Calu3 (cell line): ENCODE measurements around the gene SH3D21. TPM values are rescaled to one million over a fixed set of nuclear protein-coding genes. Genes with fewer than 3 reads are reported as not detected.

Source experiments
- BruUV-seq: library from RNA; stranded (reverse); fragments of 400-500 nt; replicated peaks from 2 replicates; lab custom pipeline; 2021; lab: Mats Ljungman, UMichigan
- CTCF ChIA-PET: fragments of 300-600 bp; sonication (Branson Sonifier 250); formaldehyde crosslinking; loops from one replicate; lab custom pipeline; 2022; ENCODE audit warnings: antibody characterized with exemption; lab: Charles Lee
- DNase-seq: peaks from one replicate; pipeline ENCODE4 v3.0.0; 2022
- H3K27ac Mint-ChIP-seq: one replicate; pipeline ENCODE4 v1.8.0; 2022; ENCODE audit warnings: mixed read lengths; ENCODE audit not compliant: unreplicated experiment
- H3K27me3 Mint-ChIP-seq: one replicate; pipeline ENCODE4 v1.8.0; 2022; ENCODE audit warnings: mixed read lengths; ENCODE audit not compliant: unreplicated experiment
- H3K36me3 Mint-ChIP-seq: one replicate; pipeline ENCODE4 v1.8.0; 2022; ENCODE audit warnings: mild to moderate bottlenecking, moderate library complexity, mixed read lengths; ENCODE audit not compliant: insufficient read depth, unreplicated experiment
- H3K4me1 Mint-ChIP-seq: one replicate; pipeline ENCODE4 v1.8.0; 2022; ENCODE audit warnings: mild to moderate bottlenecking, low read depth, mixed read lengths; ENCODE audit not compliant: unreplicated experiment
- H3K4me3 Mint-ChIP-seq: one replicate; pipeline ENCODE4 v1.8.0; 2022; ENCODE audit warnings: mild to moderate bottlenecking, low read depth, moderate library complexity, mixed read lengths; ENCODE audit not compliant: unreplicated experiment
- H3K9me3 Mint-ChIP-seq: one replicate; pipeline ENCODE4 v1.8.0; 2022; ENCODE audit warnings: low read depth, mixed read lengths; ENCODE audit not compliant: unreplicated experiment
- intact Hi-C: fragments of 100-400 bp; cut with micrococcal nuclease; formaldehyde crosslinking; loops from one replicate; pipeline ENCODE4 v1.10.0; 2022; ENCODE audit not compliant: unreplicated experiment
- total RNA-seq: library from RNA; stranded (reverse); gene quantifications from 2 replicates; pipeline ENCODE4 v1.2.3, GENCODE V29; 2022
- TF ChIP-seq, protein P1 (sequence below): fragments of 200-600 bp; IDR thresholded peaks from one replicate; pipeline ENCODE4 v1.8.0; 2022; ENCODE audit warnings: antibody characterized with exemption; ENCODE audit not compliant: unreplicated experiment

SH3D21 gene
- total RNA-seq, 1 experiment from 2014 or later: 12.1 TPM

DNA sequence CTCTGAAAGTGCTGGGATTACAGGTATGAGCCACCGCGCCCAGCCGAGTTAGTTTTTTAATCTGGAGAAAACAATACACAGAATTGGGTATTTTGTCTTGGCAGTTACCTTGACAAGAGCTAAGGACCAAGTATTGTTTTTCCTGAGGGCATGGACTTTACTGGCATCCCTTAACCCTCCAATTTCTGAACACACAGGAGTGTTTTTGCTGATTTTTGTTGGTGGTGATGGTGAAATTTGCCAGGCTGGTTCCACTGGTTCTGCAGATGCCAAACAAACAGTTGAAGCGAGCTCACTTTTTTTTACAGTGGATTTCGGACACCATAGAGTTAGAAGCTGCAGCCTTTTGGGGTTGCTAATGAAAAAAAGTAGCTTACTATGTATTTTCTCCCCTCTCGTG, 37.2 kb upstream of the SH3D21 start:
- DNase-seq: no peak
- no peaks in the 10 kb centered on the region for H3K27me3 Mint-ChIP-seq
- no TSS peak for BruUV-seq
- H3K4me3 Mint-ChIP-seq: no peak overlapping the region
- H3K36me3 Mint-ChIP-seq: peaks cover 59% of the 10 kb centered on the region
- no peak overlapping the region for H3K27ac Mint-ChIP-seq
- intact Hi-C loops: no loop called here
- TF ChIP-seq, protein P1, sequence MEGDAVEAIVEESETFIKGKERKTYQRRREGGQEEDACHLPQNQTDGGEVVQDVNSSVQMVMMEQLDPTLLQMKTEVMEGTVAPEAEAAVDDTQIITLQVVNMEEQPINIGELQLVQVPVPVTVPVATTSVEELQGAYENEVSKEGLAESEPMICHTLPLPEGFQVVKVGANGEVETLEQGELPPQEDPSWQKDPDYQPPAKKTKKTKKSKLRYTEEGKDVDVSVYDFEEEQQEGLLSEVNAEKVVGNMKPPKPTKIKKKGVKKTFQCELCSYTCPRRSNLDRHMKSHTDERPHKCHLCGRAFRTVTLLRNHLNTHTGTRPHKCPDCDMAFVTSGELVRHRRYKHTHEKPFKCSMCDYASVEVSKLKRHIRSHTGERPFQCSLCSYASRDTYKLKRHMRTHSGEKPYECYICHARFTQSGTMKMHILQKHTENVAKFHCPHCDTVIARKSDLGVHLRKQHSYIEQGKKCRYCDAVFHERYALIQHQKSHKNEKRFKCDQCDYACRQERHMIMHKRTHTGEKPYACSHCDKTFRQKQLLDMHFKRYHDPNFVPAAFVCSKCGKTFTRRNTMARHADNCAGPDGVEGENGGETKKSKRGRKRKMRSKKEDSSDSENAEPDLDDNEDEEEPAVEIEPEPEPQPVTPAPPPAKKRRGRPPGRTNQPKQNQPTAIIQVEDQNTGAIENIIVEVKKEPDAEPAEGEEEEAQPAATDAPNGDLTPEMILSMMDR: no peak
- no peaks in the 10 kb centered on the region for H3K9me3 Mint-ChIP-seq
- H3K4me1 Mint-ChIP-seq: no peaks in the 10 kb centered on the region
- CTCF ChIA-PET: interaction anchor here (0.6 to 0.7 kb wide), 2 partner anchors 16 to 372 kb away, joined by 3 read pairs; no protein-coding TSS in a partner anchor

DNA sequence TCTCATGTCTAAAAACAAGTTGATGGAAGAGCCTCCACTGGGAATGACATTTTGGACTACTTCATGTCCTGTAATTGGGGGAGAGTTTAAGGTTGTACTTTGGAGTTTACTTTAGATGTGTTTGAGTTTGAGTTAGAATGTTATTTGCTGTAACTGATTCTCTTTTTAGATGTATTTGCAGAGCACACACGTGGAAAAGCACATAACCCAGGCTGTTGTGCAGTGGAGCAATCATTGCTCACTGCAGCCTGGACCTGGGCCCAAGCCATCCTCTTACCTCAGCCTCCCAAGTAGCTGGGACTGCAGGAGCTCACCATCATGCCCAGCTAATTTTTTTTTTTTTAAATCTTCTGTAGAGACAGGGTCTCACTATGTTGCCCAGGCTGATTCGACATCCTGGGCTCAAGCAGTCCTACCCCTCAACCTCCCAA, 36.7 kb upstream of the SH3D21 start:
- no TSS peak for BruUV-seq
- no peak for DNase-seq
- no peak overlapping the region for H3K4me3 Mint-ChIP-seq

DNA sequence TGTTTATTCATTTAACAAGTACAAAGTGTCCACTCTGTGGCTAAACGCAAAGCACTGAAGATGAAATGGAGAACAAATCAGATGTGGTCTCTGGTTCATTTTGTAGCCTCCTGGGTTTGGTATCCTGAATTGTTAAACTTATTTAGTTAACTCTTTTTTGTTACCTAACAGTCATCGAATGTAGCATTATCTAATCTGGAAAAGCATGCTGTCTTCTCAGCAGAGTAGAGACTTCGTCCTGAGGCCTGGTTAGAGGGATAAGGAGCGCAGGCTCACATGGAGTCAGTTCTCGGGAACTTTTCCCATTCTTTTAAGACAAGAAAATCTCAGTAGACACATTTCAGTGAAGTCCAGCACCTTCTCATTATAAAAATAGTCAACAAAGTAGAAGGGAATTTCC, 33.1 kb upstream of the SH3D21 start:
- DNase-seq: no peak
- CTCF ChIA-PET: no interaction called here
- no peaks in the 10 kb centered on the region for H3K4me1 Mint-ChIP-seq
- no TSS peak for BruUV-seq
- no peaks in the 10 kb centered on the region for H3K9me3 Mint-ChIP-seq
- H3K36me3 Mint-ChIP-seq: peaks cover 51% of the 10 kb centered on the region
- H3K27ac Mint-ChIP-seq: peak overlapping the region; percentile 5
- TF ChIP-seq, protein P1: no peak
- intact Hi-C loops: no loop called here
- no peak overlapping the region for H3K4me3 Mint-ChIP-seq
- no peaks in the 10 kb centered on the region for H3K27me3 Mint-ChIP-seq

More for the DNA sequence above, 36.7 kb upstream of the SH3D21 start:
- CTCF ChIA-PET: interaction anchor here (0.6 kb wide), 1 partner anchor 16 kb away, joined by 3 read pairs; no protein-coding TSS in a partner anchor
- Mint-ChIP-seq H3K4me1 (no peaks in the 10 kb centered on the region), H3K27ac (no peak overlapping the region), H3K27me3 (no peaks in the 10 kb centered on the region), H3K9me3 (no peaks in the 10 kb centered on the region), H3K36me3 (peaks cover 59% of the 10 kb centered on the region)
- intact Hi-C loops: no loop called here
- TF ChIP-seq, protein P1: no peak

DNA sequence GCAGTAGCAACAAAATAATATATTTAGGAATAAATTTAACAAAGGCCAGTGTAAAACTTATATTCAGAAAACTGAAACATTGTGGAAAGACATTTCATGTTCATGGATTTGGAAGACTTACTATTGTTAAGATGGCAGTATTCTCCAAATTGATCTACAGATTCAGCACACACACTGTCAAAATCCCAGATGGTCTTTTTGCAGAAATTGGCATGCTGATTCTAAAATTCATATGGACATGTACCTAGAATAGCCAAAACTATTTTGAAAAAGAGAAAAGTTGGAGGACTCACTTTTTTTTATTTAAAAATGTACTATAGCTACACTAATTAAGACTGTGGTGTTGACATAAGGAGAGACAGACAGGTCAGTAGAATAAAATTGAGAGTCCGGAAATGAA, 32.0 kb upstream of the SH3D21 start:
- no peak overlapping the region for H3K27ac Mint-ChIP-seq
- H3K4me1 Mint-ChIP-seq: no peaks in the 10 kb centered on the region
- H3K27me3 Mint-ChIP-seq: no peaks in the 10 kb centered on the region
- H3K4me3 Mint-ChIP-seq: no peak overlapping the region
- H3K9me3 Mint-ChIP-seq: no peaks in the 10 kb centered on the region
- H3K36me3 Mint-ChIP-seq: peaks cover 40% of the 10 kb centered on the region
- intact Hi-C loops: no loop called here
- CTCF ChIA-PET: interaction anchor here (0.6 kb wide), 1 partner anchor 66 kb away, joined by 3 read pairs; no protein-coding TSS in a partner anchor
- no peak for DNase-seq
- TF ChIP-seq, protein P1: no peak
- no TSS peak for BruUV-seq
